ENCODE data around the gene BHLHE23.

BHLHE23 gene

GRCh38 chr20:63007646-63008488, 1.1 kb upstream of the BHLHE23 start:
- no peak for DNase-seq

GRCh38 chr20:63007360-63007645, 539 bp upstream of the BHLHE23 start:
- no peak for DNase-seq

- peak; percentile 57 for DNase-seq
Observed at GRCh38 chr20:63005862-63006539, 763 bp downstream of the BHLHE23 start.

GRCh38 chr20:63005365-63005861, 1.4 kb downstream of the BHLHE23 start:
- no peak for DNase-seq

- DNase-seq: no peak
Observed at GRCh38 chr20:63004607-63005364, 2.0 kb downstream of the BHLHE23 start.

- DNase-seq: no peak
Observed at GRCh38 chr20:63003546-63003945, 3.2 kb downstream of the BHLHE23 start.

- no peak for DNase-seq
Observed at GRCh38 chr20:63002511-63002910, 4.3 kb downstream of the BHLHE23 start.

GRCh38 chr20:63000958-63001357, 5.8 kb downstream of the BHLHE23 start:
- no peak for DNase-seq

GRCh38 chr20:63000036-63000435, 6.7 kb downstream of the BHLHE23 start:
- DNase-seq: no peak

- DNase-seq: no peak
Observed at GRCh38 chr20:62999580-62999979, 7.2 kb downstream of the BHLHE23 start.

- DNase-seq: no peak
Observed at GRCh38 chr20:62998449-62998848, 8.3 kb downstream of the BHLHE23 start.

GRCh38 chr20:62997417-62998035, 9.2 kb downstream of the BHLHE23 start:
- DNase-seq: no peak

- DNase-seq: no peak
Observed at GRCh38 chr20:62996596-62996982, 10.2 kb downstream of the BHLHE23 start.

GRCh38 chr20:62995898-62996595, 10.7 kb downstream of the BHLHE23 start:
- no peak for DNase-seq

GRCh38 chr20:62995481-62995880, 11.3 kb downstream of the BHLHE23 start:
- DNase-seq: no peak

GRCh38 chr20:62994869-62995281, 11.9 kb downstream of the BHLHE23 start:
- DNase-seq: no peak

GRCh38 chr20:62993856-62994494, 12.8 kb downstream of the BHLHE23 start:
- DNase-seq: no peak

- no peak for DNase-seq
Observed at GRCh38 chr20:62991863-62992262, 14.9 kb downstream of the BHLHE23 start.

- DNase-seq: no peak
Observed at GRCh38 chr20:62991196-62991807, 15.5 kb downstream of the BHLHE23 start.

GRCh38 chr20:62990306-62990825, 16.4 kb downstream of the BHLHE23 start:
- DNase-seq: no peak

GRCh38 chr20:62989201-62989601, 17.6 kb downstream of the BHLHE23 start:
- DNase-seq: no peak
